Measurements from ENCODE around the gene MPPED1.

Gene MPPED1

GRCh38 chr22:43447380-43447779 is 35.6 kb downstream of the MPPED1 start:
- no peak for DNase-seq (ENCODE audit: low read depth in 2 of 2)

GRCh38 chr22:43448048-43448447 is 36.2 kb downstream of the MPPED1 start:
- no peak for DNase-seq (ENCODE audit: low read depth in 2 of 2)

DNA sequence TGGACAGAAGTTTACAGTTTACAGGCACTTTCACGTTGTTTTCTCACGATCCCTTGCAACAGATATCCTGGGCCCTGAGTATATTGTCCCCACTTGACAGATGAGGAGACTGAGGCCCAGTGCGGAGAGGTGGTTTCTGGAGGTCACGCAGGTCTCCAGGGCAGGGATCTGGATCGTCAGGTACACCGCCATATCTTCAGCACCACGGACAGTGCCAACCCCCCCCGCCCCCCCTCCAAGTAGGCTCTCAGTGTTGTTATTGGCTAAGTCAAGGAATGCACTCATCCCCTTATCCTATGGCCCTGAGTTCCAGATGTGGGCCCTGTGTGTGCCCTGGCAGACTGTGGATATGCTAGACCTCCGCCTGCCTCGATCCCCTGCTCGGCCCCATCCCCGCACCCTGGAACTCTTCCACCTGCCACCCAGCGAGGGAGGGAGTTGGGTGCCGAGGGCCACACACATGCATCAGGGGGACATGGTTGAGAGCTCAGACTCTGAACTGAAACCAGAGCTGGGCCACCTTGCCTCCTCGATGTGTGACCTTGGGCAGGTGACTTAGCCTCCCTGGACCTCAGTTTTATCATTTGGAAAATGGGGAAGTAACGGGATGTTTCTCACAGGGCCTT is 37.5 kb downstream of the MPPED1 start:
- DNase-seq (ENCODE audit: low read depth in 2 of 2): no peak

- DNase-seq (ENCODE audit: low read depth in 2 of 2): no peak
Measured at GRCh38 chr22:43449831-43450225, 38.0 kb downstream of the MPPED1 start.

DNA sequence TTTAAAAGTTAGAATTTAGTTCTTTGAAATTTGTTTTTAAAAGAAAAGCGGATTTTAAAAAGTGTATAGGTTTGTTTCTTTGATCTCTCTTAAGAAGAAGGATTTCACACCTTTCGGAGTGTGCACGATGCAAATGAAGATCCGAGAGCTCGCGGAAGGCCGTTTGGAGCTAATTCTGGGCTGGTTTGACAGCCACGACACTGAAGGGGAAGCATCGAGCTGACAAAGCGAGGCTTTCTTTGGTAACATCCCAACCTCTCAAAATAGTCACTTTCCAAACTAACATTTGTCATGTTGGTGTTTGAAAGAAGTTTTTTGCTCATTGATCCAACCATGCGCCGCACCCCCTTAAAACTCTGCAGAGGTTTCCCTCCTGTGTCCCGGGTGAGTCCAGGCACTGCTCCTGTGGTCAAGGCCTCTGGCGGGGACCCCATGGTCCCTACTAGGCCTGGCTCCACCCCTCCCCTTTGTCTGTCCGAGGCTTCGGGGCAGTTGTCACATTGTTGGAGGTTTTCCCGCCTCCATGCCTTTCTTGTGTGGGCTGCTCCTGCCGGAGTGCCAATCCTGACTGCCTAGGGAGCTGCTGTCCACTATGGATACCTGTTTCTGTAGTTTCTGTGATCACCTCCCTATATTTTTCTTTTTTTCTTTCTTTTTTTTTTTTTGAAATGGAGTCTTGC is 39.7 kb downstream of the MPPED1 start:
- no peak for DNase-seq (ENCODE audit: low read depth in 2 of 2)

GRCh38 chr22:43455846-43456245 is 44.0 kb downstream of the MPPED1 start:
- no peak for DNase-seq (ENCODE audit: low read depth in 2 of 2)

- no peak for DNase-seq (ENCODE audit: low read depth in 2 of 2)
Measured at GRCh38 chr22:43457002-43457401, 45.2 kb downstream of the MPPED1 start.

- no peak for DNase-seq (ENCODE audit: low read depth in 2 of 2)
Measured at GRCh38 chr22:43462701-43463100, 50.9 kb downstream of the MPPED1 start.

- DNase-seq (ENCODE audit: low read depth in 2 of 2): no peak
Measured at GRCh38 chr22:43464809-43465208, 53.0 kb downstream of the MPPED1 start.

GRCh38 chr22:43465291-43466015 is 53.6 kb downstream of the MPPED1 start:
- DNase-seq (ENCODE audit: low read depth in 2 of 2): no peak

DNA sequence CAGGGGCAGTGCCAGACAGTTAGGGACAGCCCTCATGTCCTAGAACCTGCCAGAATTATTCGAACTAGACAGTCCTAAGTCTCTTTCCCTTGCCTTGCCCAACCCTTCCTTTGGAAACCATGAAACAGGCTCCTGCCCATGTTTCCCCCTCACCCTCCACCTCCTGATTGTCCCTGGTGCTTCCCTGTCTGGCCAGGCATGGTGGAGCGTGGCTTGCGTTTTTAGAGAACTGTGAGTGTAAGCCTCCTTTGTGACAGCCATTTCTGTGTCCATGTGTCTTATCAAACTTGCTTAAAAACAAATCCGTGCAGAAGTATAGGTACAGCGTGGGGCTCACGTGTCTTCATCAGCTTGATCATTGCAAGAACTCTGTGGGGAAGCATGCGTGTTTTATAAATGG is 54.9 kb downstream of the MPPED1 start:
- no peak for DNase-seq (ENCODE audit: low read depth in 2 of 2)

DNA sequence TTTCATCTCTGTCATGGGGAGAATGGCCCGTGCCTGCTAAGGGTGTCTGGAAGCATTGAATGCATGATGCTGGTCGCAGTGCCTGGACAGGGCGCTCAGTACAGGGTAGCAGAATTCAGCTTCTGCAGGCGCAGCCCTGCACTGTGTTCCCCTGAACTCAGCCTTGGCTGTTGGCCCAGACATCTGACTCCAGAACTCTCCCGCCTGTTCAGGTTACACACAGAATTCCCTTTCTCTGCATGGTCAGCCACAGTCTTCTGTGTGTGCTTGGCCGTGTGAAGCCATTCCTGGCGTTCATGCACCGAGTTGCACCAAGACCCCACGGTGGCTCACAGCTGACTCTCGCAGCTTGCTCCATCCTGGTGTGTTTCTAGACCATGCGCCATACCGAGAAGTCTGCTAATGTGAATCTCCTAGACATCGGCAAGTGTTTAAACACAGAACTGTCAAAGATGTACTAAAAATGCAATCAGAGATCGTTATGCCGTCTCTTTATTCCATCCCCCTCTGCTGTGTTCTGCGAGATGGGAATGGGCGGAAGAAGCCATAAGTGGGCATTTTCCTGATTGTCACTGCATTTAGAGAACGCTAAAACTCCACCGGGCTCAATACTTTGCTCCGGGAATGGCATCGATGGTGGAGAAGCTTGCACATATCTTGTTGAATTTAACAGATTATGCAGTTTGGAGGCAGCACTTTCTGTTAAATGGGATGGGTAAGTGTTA is 55.6 kb downstream of the MPPED1 start:
- no peak for DNase-seq (ENCODE audit: low read depth in 2 of 2)

- DNase-seq (ENCODE audit: low read depth in 2 of 2): no peak
Measured at GRCh38 chr22:43470253-43470652, 58.4 kb downstream of the MPPED1 start.

DNA sequence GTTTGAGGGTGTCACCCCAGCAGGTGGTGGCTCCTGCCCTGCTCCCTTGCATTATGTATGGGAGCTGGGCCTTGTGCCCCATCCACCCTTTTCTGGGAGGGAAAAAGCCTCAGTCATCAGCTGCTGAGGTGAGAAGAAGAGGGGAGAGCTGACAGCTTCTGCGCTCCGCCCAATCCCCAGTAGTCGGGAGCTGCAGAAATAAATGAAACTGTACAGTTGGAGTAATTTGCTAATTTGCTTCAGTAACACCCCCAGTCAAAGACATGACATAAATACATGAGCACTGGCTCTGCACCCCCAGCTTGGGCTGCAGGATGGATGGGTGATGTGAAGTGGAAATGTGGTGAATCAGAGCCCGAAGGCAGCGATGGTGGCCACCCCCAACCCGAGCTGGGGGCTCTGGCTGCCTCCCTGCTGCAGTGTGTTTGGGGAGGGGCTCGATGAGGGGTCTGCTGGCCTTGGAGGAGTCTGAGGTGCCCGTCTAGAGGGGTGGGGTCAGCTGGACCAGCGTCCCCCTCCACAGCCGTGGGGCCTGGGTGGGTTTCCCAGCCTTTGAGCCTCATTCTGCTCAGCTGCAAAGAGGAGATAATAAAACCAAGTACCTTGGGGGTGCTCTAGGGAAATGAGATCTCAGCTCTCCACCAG is 59.2 kb downstream of the MPPED1 start:
- no peak for DNase-seq (ENCODE audit: low read depth in 2 of 2)

DNA sequence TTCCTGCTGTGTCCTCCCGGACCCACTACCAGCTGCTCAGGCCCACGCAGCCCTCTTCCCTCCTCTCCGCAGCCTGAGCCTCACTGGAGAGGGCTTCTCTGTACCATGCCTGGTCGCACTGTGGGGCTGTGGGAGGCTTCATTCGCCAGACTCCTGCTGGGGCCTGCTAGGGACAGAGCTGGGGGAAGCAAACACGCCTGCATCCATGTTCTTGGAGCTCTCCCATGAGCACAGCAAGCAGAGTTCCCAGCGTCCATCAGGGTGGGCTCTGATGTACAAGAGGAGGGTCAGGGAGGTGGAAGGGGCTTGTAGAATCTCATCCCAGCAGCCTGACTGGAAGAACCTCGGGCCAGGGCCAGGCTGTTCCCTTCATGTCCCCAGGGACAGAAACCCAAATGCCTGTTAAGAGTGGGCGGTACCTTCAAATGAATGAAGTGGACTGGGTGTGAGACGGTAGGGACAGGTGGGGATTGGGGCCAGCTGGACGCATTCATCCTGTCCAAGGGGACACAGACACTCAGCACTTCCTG is 59.9 kb downstream of the MPPED1 start:
- no peak for DNase-seq (ENCODE audit: low read depth in 2 of 2)

DNA sequence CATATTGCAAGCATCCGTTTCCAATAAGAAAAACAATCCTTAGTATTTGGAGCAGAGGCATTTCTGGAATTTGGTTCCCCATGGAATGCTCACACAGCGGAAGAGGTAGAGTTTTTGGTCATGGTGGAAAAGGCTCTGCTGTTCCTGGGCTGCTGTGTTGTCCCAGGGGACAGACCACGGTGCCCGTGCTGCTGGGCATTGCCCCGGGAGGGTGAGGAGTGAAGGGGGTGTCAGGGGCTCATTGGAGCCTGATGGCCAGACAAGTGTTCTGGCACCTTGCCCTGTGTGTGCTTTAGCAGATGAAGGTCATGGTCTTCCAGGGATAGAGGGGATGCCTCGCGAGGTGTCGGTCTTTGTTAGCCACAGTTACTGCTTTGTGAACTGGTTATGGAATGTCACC is 61.2 kb downstream of the MPPED1 start:
- no peak for DNase-seq (ENCODE audit: low read depth in 2 of 2)

- DNase-seq (ENCODE audit: low read depth in 2 of 2): no peak
Measured at GRCh38 chr22:43473441-43473840, 61.6 kb downstream of the MPPED1 start.

DNA sequence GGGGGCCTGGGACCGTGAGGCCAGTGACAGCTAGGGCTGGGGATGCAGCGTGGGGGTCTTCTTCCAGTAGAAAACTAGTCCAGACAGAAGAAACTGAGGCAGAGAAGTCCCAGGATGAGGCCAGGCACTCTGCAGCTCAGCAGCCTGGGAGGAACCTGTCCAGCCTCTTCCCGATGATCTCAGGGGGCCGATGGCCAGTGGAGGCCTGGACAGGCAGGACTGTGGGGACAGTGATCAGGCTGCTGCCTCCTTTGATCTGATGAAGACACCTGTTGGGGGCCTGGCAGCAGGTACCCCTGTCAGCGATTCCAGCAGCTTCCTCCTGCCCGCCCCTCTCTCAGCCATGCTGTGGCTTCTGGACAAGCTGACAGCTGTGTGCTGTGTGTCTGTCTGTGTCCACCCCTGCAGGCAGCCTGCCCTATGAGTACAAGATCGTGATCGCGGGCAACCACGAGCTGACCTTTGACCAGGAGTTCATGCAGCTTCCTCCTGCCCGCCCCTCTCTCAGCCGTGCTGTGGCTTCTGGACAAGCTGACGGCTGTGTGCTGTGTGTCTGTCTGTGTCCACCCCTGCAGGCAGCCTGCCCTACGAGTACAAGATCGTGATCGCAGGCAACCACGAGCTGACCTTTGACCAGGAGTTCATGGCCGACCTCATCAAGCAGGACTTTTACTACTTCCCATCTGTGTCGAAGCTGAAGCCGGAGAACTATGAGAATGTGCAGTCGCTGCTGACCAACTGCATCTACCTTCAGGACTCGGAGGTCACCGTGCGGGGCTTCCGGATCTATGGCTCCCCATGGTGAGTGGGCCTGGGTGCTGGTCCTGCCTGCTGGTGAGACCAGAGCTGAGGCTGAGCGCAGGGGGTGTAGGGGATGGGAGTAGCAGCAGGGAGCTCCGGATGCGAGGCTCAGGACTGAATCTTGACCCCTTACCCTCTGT is 62.6 kb downstream of the MPPED1 start:
- no peak for DNase-seq (ENCODE audit: low read depth in 2 of 2)

DNA sequence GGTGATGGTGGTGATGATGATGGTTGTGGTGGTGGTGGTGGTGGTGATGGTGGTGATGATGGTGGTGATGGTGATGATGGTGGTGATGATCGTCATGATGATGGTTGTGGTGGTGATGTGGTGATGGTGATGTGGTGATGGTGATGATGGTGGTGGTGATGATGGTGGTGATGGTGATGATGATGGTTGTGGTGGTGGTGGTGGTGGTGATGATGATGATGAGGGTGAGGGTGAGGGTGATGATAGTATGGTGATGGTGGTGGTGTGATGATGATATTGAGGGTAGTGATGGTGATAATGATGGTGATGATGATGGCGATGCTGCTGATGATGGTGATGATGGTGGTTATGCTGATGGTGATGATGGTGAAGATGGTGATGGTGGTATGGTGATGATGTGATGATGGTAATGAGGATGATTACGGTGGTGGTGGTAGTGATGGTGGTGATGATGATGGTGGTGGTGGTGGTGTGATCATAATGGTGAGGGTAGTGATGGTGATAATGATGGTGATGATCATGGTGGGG is 63.8 kb downstream of the MPPED1 start:
- no peak for DNase-seq (ENCODE audit: low read depth in 2 of 2)

DNA sequence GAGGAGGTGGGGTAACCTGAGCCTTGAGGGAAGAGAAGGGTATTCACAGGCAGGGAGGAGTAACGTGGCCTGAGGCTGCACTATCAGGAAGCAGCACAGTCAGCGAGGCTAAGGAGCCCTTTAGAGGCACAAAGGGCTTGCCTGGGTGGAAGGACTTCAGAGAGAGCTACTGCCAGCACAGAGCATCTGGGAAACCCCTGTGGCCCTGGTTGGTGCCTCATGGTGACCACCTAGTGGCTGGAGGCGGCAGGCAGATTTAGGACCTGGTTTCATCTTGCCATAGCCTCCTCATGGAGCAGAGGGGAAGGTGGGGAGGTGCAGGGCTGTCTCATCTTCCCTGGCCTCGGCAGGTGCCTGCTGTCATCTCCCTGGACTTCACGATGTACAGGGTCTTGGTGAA is 64.5 kb downstream of the MPPED1 start:
- DNase-seq (ENCODE audit: low read depth in 2 of 2): no peak

All from stimulated activated CD8-positive, alpha-beta memory T cell treated with anti-CD3 and anti-CD28 coated beads, Interleukin-2, amount 100 ng/mL, for 1 hour (primary cell).